NCI-H2081 treated with DMSO at 0.1 percent for 48 hours (cell line): Measurements from ENCODE around the gene SH3BP5.

Experiments
- DNase-seq: peaks from one replicate; lab custom pipeline; 2025; lab: John Stamatoyannopoulos, UW

The SH3BP5 gene

GRCh38 chr3:15297608-15298350, 34.6 kb downstream of the SH3BP5 start:
- no peak for DNase-seq

- no peak for DNase-seq
Measured at GRCh38 chr3:15295506-15295905, 36.9 kb downstream of the SH3BP5 start.

- DNase-seq = no peak
Measured at GRCh38 chr3:15294929-15295328, 37.5 kb downstream of the SH3BP5 start.

GRCh38 chr3:15292765-15293522, 39.4 kb downstream of the SH3BP5 start:
- DNase-seq = no peak

GRCh38 chr3:15291589-15292541, 40.5 kb downstream of the SH3BP5 start:
- no peak for DNase-seq

- no peak for DNase-seq
Measured at GRCh38 chr3:15290736-15291135, 41.6 kb downstream of the SH3BP5 start.

- DNase-seq = no peak
Measured at GRCh38 chr3:15289661-15290060, 42.7 kb downstream of the SH3BP5 start.

- DNase-seq = no peak
Measured at GRCh38 chr3:15288331-15289035, 43.9 kb downstream of the SH3BP5 start.

GRCh38 chr3:15287565-15288330, 44.6 kb downstream of the SH3BP5 start:
- no peak for DNase-seq

- DNase-seq = no peak
Measured at GRCh38 chr3:15286022-15286421, 46.4 kb downstream of the SH3BP5 start.

- DNase-seq = peak; percentile 75
Measured at GRCh38 chr3:15284121-15284889, 48.1 kb downstream of the SH3BP5 start.

GRCh38 chr3:15283702-15284101, 48.7 kb downstream of the SH3BP5 start:
- no peak for DNase-seq

- no peak for DNase-seq
Measured at GRCh38 chr3:15281817-15282216, 50.6 kb downstream of the SH3BP5 start.

GRCh38 chr3:15280853-15281532, 51.4 kb downstream of the SH3BP5 start:
- no peak for DNase-seq

- DNase-seq = no peak
Measured at GRCh38 chr3:15279671-15280402, 52.5 kb downstream of the SH3BP5 start.

- DNase-seq = no peak
Measured at GRCh38 chr3:15279205-15279604, 53.2 kb downstream of the SH3BP5 start.

GRCh38 chr3:15277861-15278500, 54.4 kb downstream of the SH3BP5 start:
- DNase-seq = no peak

GRCh38 chr3:15276028-15276724, 56.2 kb downstream of the SH3BP5 start:
- no peak for DNase-seq
